GM13977 (cell line): ENCODE results near the gene OR52D1.

ENCODE experiments used
- DNase-seq: peaks from one replicate; pipeline ENCODE4 v3.0.0; 2012; ENCODE audit warnings: low spot score
- in situ Hi-C: fragments of 300-500 bp; cut with MboI; formaldehyde crosslinking; loops from one replicate; pipeline ENCODE4 v1.12.0; 2022; ENCODE audit warnings: low sequenced_read_pairs, low pct_unique_long_range_greater_than_20kb, mixed read lengths, inconsistent platforms; ENCODE audit not compliant: unreplicated experiment
- TF ChIP-seq, protein P1 (sequence below): IDR thresholded peaks from 2 replicates; pipeline ENCODE4 v1.5.1; 2012; ENCODE audit warnings: mild to moderate bottlenecking, control low read depth; ENCODE audit not compliant: insufficient read depth; ENCODE audit errors: extremely low read depth, missing control alignments

The OR52D1 gene

DNA sequence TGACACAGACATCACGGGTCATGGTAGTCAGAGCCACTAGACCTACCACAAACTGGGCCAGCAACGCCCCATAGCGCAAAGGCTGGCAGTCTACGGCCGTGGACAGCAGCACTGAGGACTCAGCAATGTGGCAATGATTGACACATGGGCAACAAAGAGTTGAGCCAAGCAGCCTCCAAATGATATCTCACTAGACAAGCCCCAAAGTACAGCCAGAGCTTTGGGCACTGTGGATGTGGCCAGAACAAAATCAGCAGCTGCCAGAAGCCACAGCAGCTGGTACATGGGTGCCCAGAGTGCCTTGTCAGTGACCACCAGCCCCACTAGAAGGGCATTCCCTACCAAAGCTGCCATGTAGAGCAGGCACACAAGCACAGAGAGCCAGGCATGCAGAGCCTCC lies 39.2 kb downstream of the OR52D1 start:
- no peak for DNase-seq
- in situ Hi-C loops = no loop called here
- TF ChIP-seq, protein P1, sequence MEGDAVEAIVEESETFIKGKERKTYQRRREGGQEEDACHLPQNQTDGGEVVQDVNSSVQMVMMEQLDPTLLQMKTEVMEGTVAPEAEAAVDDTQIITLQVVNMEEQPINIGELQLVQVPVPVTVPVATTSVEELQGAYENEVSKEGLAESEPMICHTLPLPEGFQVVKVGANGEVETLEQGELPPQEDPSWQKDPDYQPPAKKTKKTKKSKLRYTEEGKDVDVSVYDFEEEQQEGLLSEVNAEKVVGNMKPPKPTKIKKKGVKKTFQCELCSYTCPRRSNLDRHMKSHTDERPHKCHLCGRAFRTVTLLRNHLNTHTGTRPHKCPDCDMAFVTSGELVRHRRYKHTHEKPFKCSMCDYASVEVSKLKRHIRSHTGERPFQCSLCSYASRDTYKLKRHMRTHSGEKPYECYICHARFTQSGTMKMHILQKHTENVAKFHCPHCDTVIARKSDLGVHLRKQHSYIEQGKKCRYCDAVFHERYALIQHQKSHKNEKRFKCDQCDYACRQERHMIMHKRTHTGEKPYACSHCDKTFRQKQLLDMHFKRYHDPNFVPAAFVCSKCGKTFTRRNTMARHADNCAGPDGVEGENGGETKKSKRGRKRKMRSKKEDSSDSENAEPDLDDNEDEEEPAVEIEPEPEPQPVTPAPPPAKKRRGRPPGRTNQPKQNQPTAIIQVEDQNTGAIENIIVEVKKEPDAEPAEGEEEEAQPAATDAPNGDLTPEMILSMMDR = no peak

DNA sequence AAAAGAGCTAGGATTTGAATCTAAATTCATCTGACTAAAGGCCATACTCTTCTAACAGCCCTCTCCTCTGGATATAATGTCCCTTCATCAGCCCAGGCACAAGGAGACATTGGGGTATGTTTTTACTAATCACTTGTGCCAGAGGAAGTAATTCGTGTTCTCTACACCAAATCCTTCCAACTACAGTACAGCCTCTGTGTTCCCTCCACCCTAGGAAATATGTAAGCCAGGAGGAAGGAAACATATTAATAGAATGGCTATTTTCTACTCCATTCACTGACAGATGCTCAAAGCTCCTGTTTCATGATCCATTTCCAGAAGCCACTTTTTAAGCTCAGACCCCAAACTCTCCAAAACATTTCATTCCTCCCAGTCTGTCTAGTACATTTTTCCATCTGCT lies 40.0 kb downstream of the OR52D1 start:
- TF ChIP-seq, protein P1 = no peak
- in situ Hi-C loops = no loop called here
- DNase-seq = no peak

DNA sequence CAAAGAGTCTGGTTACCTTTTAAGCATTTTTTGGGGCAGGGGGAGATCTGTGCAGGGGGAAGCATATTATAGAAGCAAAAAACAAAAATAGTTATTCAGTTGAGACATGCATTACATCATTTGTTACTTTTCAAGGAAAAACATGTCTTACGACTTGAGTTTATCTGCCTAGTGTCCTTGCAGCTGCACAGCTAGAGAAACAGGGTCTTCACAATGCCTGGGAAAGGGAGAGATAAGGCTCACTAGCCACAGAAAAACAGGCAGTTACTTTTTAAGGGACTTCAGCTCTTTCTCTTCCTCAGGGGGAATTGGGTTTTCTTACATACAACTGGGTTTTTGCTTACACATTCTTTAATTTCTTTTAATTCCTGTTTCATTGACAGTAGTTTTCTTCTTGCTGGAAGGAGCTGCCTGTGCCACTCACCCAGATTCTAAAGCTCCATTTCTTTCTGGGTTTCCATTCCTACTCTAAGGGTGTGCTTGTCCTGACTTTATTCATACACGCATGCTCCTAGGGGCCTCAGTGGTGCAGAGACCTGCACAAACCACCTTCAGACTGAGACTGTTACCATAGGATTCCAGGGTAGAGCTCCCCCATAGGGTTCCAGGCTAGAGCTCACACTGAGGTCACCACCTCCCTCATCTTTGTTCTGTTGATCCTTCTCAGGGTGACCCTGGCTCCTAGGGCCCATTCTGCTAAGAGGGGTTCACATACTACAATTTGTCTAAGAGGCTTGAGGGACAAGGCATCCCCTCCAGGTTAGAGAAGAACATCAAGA lies 42.8 kb downstream of the OR52D1 start:
- DNase-seq = no peak
- in situ Hi-C loops = no loop called here
- TF ChIP-seq, protein P1 = no peak

DNA sequence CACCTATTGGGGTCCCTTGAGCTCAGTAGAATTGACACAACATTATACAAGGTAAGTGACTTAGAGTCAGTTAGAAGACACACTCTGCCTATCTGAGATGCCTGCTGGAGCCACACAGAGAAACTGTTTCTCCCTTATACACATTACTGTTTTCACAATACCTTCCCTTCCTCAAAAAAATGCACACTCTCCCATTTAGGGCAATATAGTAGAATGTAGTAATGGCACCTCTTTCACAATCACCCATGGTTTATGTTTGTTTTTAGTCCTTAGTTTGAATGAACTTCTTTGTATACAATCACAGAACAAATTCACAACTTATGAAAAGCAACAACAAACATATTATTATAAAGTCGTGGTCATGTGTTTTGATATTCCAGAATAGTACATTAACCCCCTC lies 45.6 kb downstream of the OR52D1 start:
- TF ChIP-seq, protein P1 = no peak
- DNase-seq = no peak
- in situ Hi-C loops = no loop called here

DNA sequence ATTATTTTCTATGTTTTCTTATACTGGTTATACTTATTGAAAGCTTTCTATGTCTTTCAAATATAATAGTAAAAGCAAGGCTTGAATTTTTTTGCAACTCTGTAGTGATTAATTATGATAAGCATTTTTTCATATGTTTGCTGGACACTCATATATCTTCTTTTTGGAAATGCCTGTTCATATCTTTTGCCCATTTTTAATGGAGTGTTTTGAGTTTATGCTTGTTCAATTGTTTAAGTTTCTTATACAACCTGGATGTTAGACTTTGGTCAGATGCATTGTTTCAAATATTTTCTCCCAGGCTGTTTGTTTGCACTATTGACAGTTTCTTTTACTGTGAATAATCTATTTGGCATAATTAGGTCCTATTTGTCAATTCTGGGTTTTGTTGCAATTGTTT lies 48.0 kb downstream of the OR52D1 start:
- in situ Hi-C loops = no loop called here
- DNase-seq = no peak
- TF ChIP-seq, protein P1 = no peak
